IPS DF 4.7 (cell line): Measurements from ENCODE around the gene KCNE1.
"Not testable (repeated sequence)": the region's sequence is repeated elsewhere in the genome, so short reads cannot be mapped to it uniquely, and the experiment has no call there.

Source experiments
- DNase-seq: peaks from one replicate; pipeline ENCODE4 v3.0.0-alpha.2; 2013; ENCODE audit warnings: low spot score; ENCODE audit errors: extremely low read depth

Gene KCNE1

DNA sequence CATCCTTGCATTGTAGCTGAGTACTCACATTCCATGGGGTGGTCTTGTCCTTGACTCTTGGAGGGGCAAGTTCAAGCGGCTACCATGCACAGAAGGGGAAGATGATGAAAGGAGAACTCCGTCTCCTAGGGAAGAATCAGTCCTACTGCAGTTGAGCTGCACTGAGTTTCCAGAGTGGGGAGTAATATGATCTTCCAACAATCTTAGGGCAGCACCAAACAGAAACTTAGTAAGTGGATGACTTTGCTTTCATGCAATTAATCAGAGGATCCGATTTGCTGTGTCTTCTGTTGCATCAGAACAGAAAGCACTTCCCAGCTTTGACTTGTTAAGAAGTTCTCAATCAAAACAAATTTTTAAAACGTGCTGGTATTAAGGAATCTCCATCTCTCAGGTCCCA is 88.2 kb downstream of the KCNE1 start, which contains the start of gene SMIM34:
Gene SMIM34, minus strand, starts transcription at position 147 of the 400 bp plus-strand sequence. Its CDS starts 112 bp downstream, at position 35.
- not testable (repeated sequence) for DNase-seq

DNA sequence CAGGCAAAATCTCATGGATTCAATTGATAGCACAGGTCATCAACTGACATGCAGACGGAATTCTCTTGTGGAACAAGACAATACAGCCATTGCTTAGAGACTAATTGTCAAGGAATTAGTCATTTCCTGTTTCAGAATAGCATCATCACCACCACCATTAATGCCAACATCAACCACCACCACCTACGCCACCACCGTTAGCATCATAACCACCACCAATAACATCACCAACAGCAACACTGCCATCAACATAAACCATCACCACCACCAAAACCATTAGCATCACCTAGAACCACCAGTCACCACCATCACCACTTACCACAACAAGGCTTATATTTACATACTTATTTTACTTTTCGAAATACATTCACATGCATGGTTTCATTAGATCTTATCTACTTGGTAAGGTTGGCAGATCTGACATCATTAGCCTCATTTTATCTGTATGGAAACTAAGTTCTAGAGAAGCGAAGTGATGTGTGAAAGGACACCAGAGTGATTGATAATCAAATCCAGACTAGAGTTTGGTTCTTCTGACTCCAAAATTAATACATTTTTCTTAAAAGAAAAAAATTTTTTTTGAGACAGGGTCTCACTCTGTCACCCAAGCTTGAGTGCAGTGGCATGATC is 94.4 kb downstream of the KCNE1 start:
- not testable (repeated sequence) for DNase-seq

DNA sequence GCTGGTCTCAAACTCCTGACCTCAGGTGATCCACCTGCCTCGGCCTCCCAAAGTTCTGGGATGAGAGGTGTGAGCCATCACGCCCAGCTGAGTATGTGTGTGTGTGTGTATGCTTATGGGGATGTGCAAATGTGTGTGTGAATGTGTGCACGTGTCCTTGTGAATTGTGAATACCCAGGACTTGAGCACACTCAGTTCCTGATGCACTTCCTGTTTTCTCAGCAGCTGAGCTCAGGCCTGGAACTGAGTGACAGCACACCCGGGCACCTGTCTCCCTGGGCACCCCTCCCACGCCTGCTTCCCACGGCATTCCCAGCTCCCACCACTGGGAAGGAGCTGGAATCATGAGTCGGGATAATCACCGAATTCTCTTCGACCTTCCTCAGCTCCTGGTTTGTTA is 104.7 kb downstream of the KCNE1 start:
- not testable (repeated sequence) for DNase-seq

DNA sequence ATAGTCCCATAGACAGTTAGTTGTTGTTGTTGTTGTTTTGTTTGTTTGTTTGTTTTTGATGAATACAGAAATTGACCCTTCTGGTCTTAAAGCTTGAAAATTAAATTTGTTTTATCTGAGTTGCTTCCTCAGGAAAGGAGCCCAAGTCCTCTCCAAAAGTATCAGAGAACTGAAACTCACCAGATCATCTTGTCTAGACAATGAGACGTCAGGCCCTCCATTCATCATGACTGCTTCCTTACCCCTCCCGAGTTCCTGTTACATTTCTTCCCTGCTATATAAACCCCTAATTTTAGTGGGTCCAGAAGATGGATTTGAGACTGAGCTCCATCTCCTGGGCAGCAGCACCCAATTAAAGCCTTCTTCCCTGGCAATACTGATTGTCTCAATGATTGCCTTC is 105.3 kb downstream of the KCNE1 start:
- not testable (repeated sequence) for DNase-seq

DNA sequence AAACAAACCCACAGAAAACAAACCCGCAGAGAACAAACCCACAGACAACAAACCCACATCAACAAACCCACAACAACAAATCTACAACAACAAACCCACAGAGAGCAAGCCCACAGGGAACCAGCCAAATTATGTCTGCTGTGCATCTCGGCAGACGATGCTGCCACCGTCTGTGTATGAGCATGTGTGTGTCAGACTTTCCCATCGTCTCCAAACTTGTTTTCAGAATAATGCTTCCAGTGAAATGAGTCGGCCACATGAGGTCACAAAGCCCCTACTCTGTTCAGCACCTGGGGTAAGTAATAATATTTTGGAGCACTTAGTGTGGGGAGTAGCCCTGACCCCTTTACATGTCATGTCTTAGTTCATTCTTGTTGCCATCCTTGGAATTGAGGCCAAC is 105.9 kb downstream of the KCNE1 start:
- not testable (repeated sequence) for DNase-seq

DNA sequence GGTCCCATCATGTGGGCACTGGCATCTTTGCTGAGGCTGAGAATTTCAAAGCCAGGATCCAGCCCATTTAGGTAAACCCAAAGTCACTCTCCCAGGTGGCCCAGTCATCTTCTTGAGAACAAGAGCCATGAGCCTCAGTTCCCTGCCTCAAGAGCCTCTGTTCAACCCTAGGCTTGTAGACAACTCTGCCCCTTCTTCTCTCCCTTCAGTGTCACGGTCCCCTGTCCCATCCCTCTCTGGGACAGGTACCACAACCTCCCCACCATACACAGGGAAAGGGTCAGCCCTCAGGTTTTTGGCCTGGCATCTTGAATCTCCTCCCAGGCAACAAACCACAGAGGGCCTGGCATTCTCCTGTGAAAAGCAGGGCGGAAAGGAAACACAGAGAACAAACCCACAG is 106.3 kb downstream of the KCNE1 start:
- not testable (repeated sequence) for DNase-seq

DNA sequence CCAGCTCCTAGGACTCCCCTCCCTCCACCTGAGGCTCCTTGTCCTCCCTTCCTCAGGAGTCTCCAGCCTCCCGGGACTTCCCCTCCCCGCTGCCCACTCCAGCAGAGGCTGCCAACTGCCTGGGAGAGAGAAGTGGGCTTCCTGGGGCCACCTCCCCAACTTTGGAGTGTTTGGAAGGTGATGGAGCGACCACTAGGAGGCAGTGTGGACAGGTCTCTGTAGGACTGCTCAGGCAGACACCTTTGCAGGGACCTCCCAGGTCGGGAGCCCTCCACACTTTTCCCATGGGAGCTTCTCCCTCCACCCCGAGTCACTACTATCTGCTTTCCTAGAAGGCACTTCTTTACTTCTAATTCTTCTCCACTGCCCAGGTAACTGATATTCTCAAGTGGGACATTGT is 107.3 kb downstream of the KCNE1 start:
- not testable (repeated sequence) for DNase-seq

DNA sequence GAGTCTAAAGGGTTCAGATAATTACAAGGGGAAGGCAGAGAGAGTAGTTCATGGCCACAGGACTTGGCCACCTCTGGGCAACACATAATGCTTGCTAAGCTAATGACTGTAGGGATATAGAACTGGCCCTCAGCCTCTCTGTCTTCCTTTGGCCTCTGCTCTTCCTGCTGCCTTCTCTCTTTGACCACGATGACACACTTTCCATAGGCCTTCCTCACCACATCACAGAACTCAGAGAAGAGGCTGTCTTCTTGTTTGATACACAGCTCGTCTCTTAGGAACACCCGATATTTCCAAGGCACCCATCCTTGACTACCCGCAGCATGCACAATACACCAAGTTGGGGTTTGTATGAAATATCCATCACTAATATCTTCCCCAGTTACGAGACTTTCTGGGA is 111.5 kb downstream of the KCNE1 start:
- not testable (repeated sequence) for DNase-seq
